ENCODE measurements around the gene CDPF1.

The CDPF1 gene

GRCh38 chr22:46250035-46250782 is at the start of gene CDPF1:
Gene CDPF1 (minus strand): TSS chr22:46250293. CDS start chr22:46248284, 2,009 bp downstream.
- DNase-seq: peak; percentile 92

- DNase-seq: no peak
Observed at GRCh38 chr22:46299101-46299500, 49.0 kb upstream of the CDPF1 start.

- DNase-seq: no peak
Observed at GRCh38 chr22:46297151-46297812, 47.2 kb upstream of the CDPF1 start.

- peak; percentile 97 for DNase-seq
Observed at GRCh38 chr22:46296257-46297150, 46.4 kb upstream of the CDPF1 start, which contains the start of gene GTSE1. Gene GTSE1 (plus strand): TSS chr22:46296870. CDS start chr22:46297401, 531 bp downstream.

GRCh38 chr22:46295277-46295971 is 45.3 kb upstream of the CDPF1 start:
- DNase-seq: no peak

GRCh38 chr22:46294784-46295183 is 44.7 kb upstream of the CDPF1 start:
- DNase-seq: no peak

- no peak for DNase-seq
Observed at GRCh38 chr22:46293577-46294260, 43.6 kb upstream of the CDPF1 start.

- DNase-seq: no peak
Observed at GRCh38 chr22:46292732-46293131, 42.6 kb upstream of the CDPF1 start.

GRCh38 chr22:46292173-46292572 is 42.1 kb upstream of the CDPF1 start:
- no peak for DNase-seq

GRCh38 chr22:46290843-46291785 is 41.0 kb upstream of the CDPF1 start:
- no peak for DNase-seq

GRCh38 chr22:46290121-46290842 is 40.2 kb upstream of the CDPF1 start:
- no peak for DNase-seq

- DNase-seq: no peak
Observed at GRCh38 chr22:46289244-46289891, 39.3 kb upstream of the CDPF1 start.

GRCh38 chr22:46288846-46289243 is 38.8 kb upstream of the CDPF1 start:
- no peak for DNase-seq

GRCh38 chr22:46287873-46288751 is 38.0 kb upstream of the CDPF1 start:
- DNase-seq: no peak

GRCh38 chr22:46286941-46287872 is 37.1 kb upstream of the CDPF1 start:
- no peak for DNase-seq

- DNase-seq: no peak
Observed at GRCh38 chr22:46286006-46286405, 35.9 kb upstream of the CDPF1 start.
